K562 (cell line): Measurements from ENCODE around the gene EIF1. TPM values are rescaled to one million over a fixed set of nuclear protein-coding genes. Genes with fewer than 3 reads are reported as not detected.
A peak's percentile ranks its signal among the peaks of the same experiment; 100 is the strongest.

Experiments
- ATAC-seq: fragments of 200-7000 bp; cut with Tn5 transposase; 3 replicates; pipeline ENCODE4 v1.9.1; 2020; ENCODE audit warnings: moderate library complexity
- BruUV-seq: library from RNA; stranded (reverse); fragments of 400-500 nt; replicated peaks from 2 replicates; lab custom pipeline; 2021; lab: Mats Ljungman, UMichigan
- CTCF ChIA-PET: fragments of 300-600 bp; formaldehyde crosslinking; extraction: SDS; loops from one replicate; lab custom pipeline; 2021; ENCODE audit warnings: low intra/inter-chr PET ratio; lab: Yijun Ruan, JAX
- POLR2A ChIA-PET: fragments of 300-600, 350-650 bp; sonication (Branson Sonifier 250); formaldehyde crosslinking; extraction: SDS; loops from one replicate; lab custom pipeline; 2021; ENCODE audit warnings: antibody characterized with exemption, inconsistent platforms; lab: Yijun Ruan, JAX
- DNase-seq, 4 experiments: peaks; one replicate each; pipeline versions ENCODE4 v3.0.0 to v3.0.0-alpha.2; 2011 to 2018; ENCODE audit warnings: low spot score in 3 of 4, mixed read lengths in 3 of 4; ENCODE audit errors: extremely low read depth in 1 of 4
- FAIRE-seq: peaks from 2 replicates; lab custom pipeline; 2011; peaks lifted over from hg19 to GRCh38; lab: Jason Lieb, UNC
- H2AFZ ChIP-seq: 2 replicates; pipeline ENCODE4 v1.6.0; 2011; ENCODE audit warnings: low read depth, low read length, control low read depth, inconsistent platforms
- H3K27ac ChIP-seq: fragments of 200-600 bp; 3 replicates; pipeline ENCODE4 v1.8.0; 2011; ENCODE audit warnings: low read depth, mild to moderate bottlenecking, control low read depth, inconsistent platforms, low read length, moderate library complexity, mixed read lengths; ENCODE audit errors: extremely low read depth
- H3K27me3 ChIP-seq, 2 experiments: fragments of 300-600 bp in 1 of 2; 2 replicates in 1 of 2; 3 replicates in 1 of 2; pipeline versions ENCODE4 v1.6.0 to v1.8.0; 2011; ENCODE audit warnings: inconsistent platforms in 2 of 2, low read length in 2 of 2, mild to moderate bottlenecking in 1 of 2, mixed read lengths in 1 of 2, moderate library complexity in 1 of 2; ENCODE audit not compliant: control insufficient read depth in 2 of 2, insufficient read depth in 2 of 2
- H3K36me3 ChIP-seq: fragments of 300-600 bp; 3 replicates; pipeline ENCODE4 v1.8.0; 2011; ENCODE audit warnings: mild to moderate bottlenecking, low read length, inconsistent platforms; ENCODE audit not compliant: control insufficient read depth, insufficient read depth
- H3K4me1 ChIP-seq, 2 experiments: fragments of 200-600 bp in 1 of 2; replicated peaks in 1 of 2; 2 replicates in 1 of 2; 3 replicates in 1 of 2; pipeline versions ENCODE4 v1.5.1 to v1.8.0; 2011; ENCODE audit warnings: inconsistent platforms in 2 of 2, low read length in 2 of 2, mild to moderate bottlenecking in 1 of 2, mixed read lengths in 1 of 2, moderate library complexity in 1 of 2; ENCODE audit not compliant: control insufficient read depth in 2 of 2, insufficient read depth in 2 of 2
- H3K4me2 ChIP-seq: 2 replicates; pipeline ENCODE4 v1.6.1; 2011; ENCODE audit warnings: low read length, control low read depth, inconsistent platforms, mixed read lengths; ENCODE audit not compliant: insufficient read depth
- H3K4me3 ChIP-seq: fragments of 200-600 bp; sonication (generic), shearing (Covaris generic); 2 replicates; pipeline ENCODE4 v1.5.1; 2016; ENCODE audit warnings: control low read depth, inconsistent platforms
- H3K79me2 ChIP-seq: fragments of 200-600 bp; 3 replicates; pipeline ENCODE4 v1.8.0; 2011; ENCODE audit warnings: low read length, inconsistent platforms; ENCODE audit not compliant: control insufficient read depth, insufficient read depth
- H3K9ac ChIP-seq, 2 experiments: 2 replicates each; pipeline versions ENCODE4 v1.6.0 to v1.6.1; 2011; ENCODE audit warnings: low read depth in 2 of 2, low read length in 2 of 2, control low read depth in 1 of 2, inconsistent platforms in 1 of 2, mild to moderate bottlenecking in 1 of 2, mixed read lengths in 1 of 2; ENCODE audit not compliant: insufficient read depth in 1 of 2
- H3K9me1 ChIP-seq: one replicate; pipeline ENCODE4 v1.6.0; 2011; ENCODE audit warnings: inconsistent platforms, mild to moderate bottlenecking, low read length, moderate library complexity; ENCODE audit not compliant: control insufficient read depth, insufficient read depth
- H3K9me3 ChIP-seq: replicated peaks from 2 replicates; pipeline ENCODE4 v1.5.1; 2011; ENCODE audit warnings: low read depth, low read length, inconsistent platforms; ENCODE audit not compliant: control insufficient read depth, insufficient read depth
- H4K20me1 ChIP-seq: replicated peaks from 2 replicates; pipeline ENCODE4 v1.6.1; 2011; ENCODE audit warnings: low read length, inconsistent platforms, mixed read lengths; ENCODE audit not compliant: control insufficient read depth, insufficient read depth
- WGBS: fragments of 100-300 bp; shearing (Covaris generic); methylation state at CpG from one replicate; pipeline ENCODE4 v1.1.6; 2016; ENCODE audit warnings: low coverage, mixed read lengths; ENCODE audit not compliant: insufficient coverage; ENCODE audit errors: missing lambda C conversion rate; 5-methylcytosine and 5-hydroxymethylcytosine counted together
- in situ Hi-C: fragments of 300-500 bp; cut with MboI; formaldehyde crosslinking; loops from 4 replicates; pipeline ENCODE4 v1.15.0; 2018; ENCODE audit warnings: inconsistent platforms, mixed read lengths
- intact Hi-C: fragments of 100-400 bp; cut with micrococcal nuclease; formaldehyde crosslinking; loops from 2 replicates; pipeline ENCODE4 v1.14.2; 2022
- polyA plus RNA-seq, 8 experiments: library from polyadenylated mRNA; depleted of rRNA in 4 of 8; stranded (reverse) in 5 of 8; unstranded in 3 of 8; fragments of >200 nt; fragmentation: Nextera tagmentation in 2 of 8; fragmentation: Illumina TruSeq in 1 of 8; extraction: Ambion mirVana in 2 of 8; extraction: Trizol in 1 of 8; gene quantifications; 2 replicates each; pipeline versions ENCODE4 v1.2.1 to v1.2.3, GENCODE V29; 2011 to 2014; ENCODE audit warnings: inconsistent platforms in 1 of 8, missing spikeins in 1 of 8
- total RNA-seq, 7 experiments: library from RNA; depleted of rRNA in 6 of 7; stranded (reverse); fragments of >200 nt in 6 of 7; fragmentation: Illumina TruSeq in 2 of 7; extraction: Trizol in 2 of 7; gene quantifications; 2 replicates each; pipeline versions ENCODE4 v1.2.1 to v1.2.3, GENCODE V29; 2011 to 2021; ENCODE audit warnings: low replicate concordance in 1 of 7
- TF ChIP-seq, protein P1 (sequence below): sonication (generic); formaldehyde crosslinking; IDR thresholded peaks from 2 replicates; pipeline ENCODE4 v1.8.0; 2022; ENCODE audit warnings: mild to moderate bottlenecking, missing genetic modification reagents, borderline replicate concordance

The EIF1 gene
- total and polyA plus RNA-seq, 9 of the 15 experiments (the other 6 are each of a cell fraction or from before 2014, with no cell fraction given): 67.0 to 1,204 (median 320) TPM

DNA sequence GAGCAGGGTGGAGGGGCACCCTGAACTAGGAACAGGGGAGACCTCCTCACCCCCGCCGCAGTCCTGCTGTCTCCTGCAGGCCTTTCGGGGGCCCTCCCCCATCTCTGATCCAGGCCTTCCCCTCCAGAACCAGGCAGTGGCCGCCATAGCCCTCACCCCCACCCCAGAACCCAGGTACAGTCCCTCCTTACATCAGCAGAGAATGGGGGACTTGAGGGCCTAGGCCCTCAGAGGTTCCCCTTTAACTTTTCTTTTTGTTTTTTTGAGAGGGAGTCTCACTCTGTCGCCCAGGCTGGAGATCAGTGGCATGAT lies 50.1 kb downstream of the EIF1 start:
- Histone ChIP-seq H3K27ac (no peak overlapping the region), H2AFZ (peak overlapping the region; percentile 99), H3K9ac (no peak overlapping the region)

More for the DNA sequence above, 50.1 kb downstream of the EIF1 start:
- no peaks in the 10 kb centered on the region for H3K36me3 ChIP-seq
- H3K4me1 ChIP-seq: peaks cover 4 to 24% of the 10 kb centered on the region in 2 experiments; a peak in 4 of 5 replicates
- peak; percentile 4; the same call in 1 of the 3 replicates for ATAC-seq
- H3K9me1 ChIP-seq: no peaks in the 10 kb centered on the region
- POLR2A ChIA-PET: interaction anchor here (0.7 kb wide), 1 partner anchor 59 kb away, joined by 3 read pairs; no protein-coding TSS in a partner anchor
- 100% methylated on average over 2 of the region's 5 CpGs for WGBS
- H4K20me1 ChIP-seq: no peaks in the 10 kb centered on the region; the same call in 1 of the 2 replicates
- in situ Hi-C loops (loop anchor here (5.0 to 25.0 kb wide), 4 partner anchors 64 to 374 kb away; partner anchors contain the start of genes DHX58, HSPB9 and KAT2A), intact Hi-C loops (loop anchor here (1.0 to 5.0 kb wide), 3 partner anchors 63 to 221 kb away; no protein-coding TSS in a partner anchor)
- TF ChIP-seq, protein P1, sequence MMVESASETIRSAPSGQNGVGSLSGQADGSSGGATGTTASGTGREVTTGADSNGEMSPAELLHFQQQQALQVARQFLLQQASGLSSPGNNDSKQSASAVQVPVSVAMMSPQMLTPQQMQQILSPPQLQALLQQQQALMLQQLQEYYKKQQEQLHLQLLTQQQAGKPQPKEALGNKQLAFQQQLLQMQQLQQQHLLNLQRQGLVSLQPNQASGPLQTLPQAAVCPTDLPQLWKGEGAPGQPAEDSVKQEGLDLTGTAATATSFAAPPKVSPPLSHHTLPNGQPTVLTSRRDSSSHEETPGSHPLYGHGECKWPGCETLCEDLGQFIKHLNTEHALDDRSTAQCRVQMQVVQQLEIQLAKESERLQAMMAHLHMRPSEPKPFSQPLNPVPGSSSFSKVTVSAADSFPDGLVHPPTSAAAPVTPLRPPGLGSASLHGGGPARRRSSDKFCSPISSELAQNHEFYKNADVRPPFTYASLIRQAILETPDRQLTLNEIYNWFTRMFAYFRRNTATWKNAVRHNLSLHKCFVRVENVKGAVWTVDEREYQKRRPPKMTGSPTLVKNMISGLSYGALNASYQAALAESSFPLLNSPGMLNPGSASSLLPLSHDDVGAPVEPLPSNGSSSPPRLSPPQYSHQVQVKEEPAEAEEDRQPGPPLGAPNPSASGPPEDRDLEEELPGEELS (CRISPR knock-in tag): no peak
- TF ChIP-seq, all 486 proteins: peak for 0
- Histone ChIP-seq H3K4me2 (no peak overlapping the region), H3K4me3 (no peak overlapping the region), H3K9me3 (no peaks in the 10 kb centered on the region), H3K27me3 (peaks cover 26 to 33% of the 10 kb centered on the region in 2 experiments), H3K79me2 (no peaks in the 10 kb centered on the region)
- CTCF ChIA-PET: interaction anchor here (0.7 to 3.3 kb wide), 4 partner anchors 62 to 221 kb away, joined by 3 to 48 read pairs (median 18); partner anchors contain the start of gene P3H4
- no peak for FAIRE-seq
- no TSS peak for BruUV-seq
- DNase-seq: no peak
